Activated CD4-positive, alpha-beta T cell treated with anti-CD3 and anti-CD28 coated beads, Interleukin-2, amount 10 ng/mL, durations not matched to agents 24 days and 14 days (primary cell): ENCODE data around the gene SMC1A. TPM values are rescaled to one million over a fixed set of nuclear protein-coding genes. Genes with fewer than 3 reads are reported as not detected.

Source experiments
- DNase-seq: peaks from one replicate; pipeline ENCODE4 v3.0.0; 2022
- H3K27ac Mint-ChIP-seq: one replicate; pipeline ENCODE4 v1.8.0; 2022; ENCODE audit warnings: mild to moderate bottlenecking, mixed read lengths
- H3K27me3 Mint-ChIP-seq: one replicate; pipeline ENCODE4 v1.8.0; 2022; ENCODE audit warnings: mixed read lengths
- H3K36me3 Mint-ChIP-seq: one replicate; pipeline ENCODE4 v1.8.0; 2022; ENCODE audit warnings: low read depth, mild to moderate bottlenecking, mixed read lengths
- H3K4me1 Mint-ChIP-seq: one replicate; pipeline ENCODE4 v1.8.0; 2021; ENCODE audit warnings: mixed read lengths
- H3K4me3 Mint-ChIP-seq: one replicate; pipeline ENCODE4 v1.8.0; 2022; ENCODE audit warnings: mild to moderate bottlenecking, moderate library complexity, mixed read lengths
- H3K9me3 Mint-ChIP-seq: one replicate; pipeline ENCODE4 v1.8.0; 2021; ENCODE audit warnings: mixed read lengths
- intact Hi-C: fragments of 100-400 bp; cut with micrococcal nuclease; formaldehyde crosslinking; loops from one replicate; pipeline ENCODE4 v1.15.1; 2023
- total RNA-seq: library from RNA; stranded (reverse); gene quantifications from 2 replicates; pipeline ENCODE4 v1.2.3, GENCODE V29; 2022

Gene SMC1A
- total RNA-seq, 1 donor from 2014 or later = 144 TPM

- DNase-seq = no peak
- Mint-ChIP-seq H3K9me3 (no peaks in the 10 kb centered on the region), H3K36me3 (no peaks in the 10 kb centered on the region), H3K4me3 (no peak overlapping the region), H3K4me1 (no peaks in the 10 kb centered on the region), H3K27me3 (no peaks in the 10 kb centered on the region), H3K27ac (no peak overlapping the region)
- intact Hi-C loops = no loop called here
Observed at GRCh38 chrX:53356186-53356585, 66.3 kb downstream of the SMC1A start.

GRCh38 chrX:53354669-53355068 is 67.8 kb downstream of the SMC1A start:
- Mint-ChIP-seq H3K4me3 (no peak overlapping the region), H3K27me3 (no peaks in the 10 kb centered on the region), H3K4me1 (no peaks in the 10 kb centered on the region), H3K36me3 (no peaks in the 10 kb centered on the region), H3K27ac (no peak overlapping the region), H3K9me3 (no peaks in the 10 kb centered on the region)
- no peak for DNase-seq
- intact Hi-C loops = no loop called here

- Mint-ChIP-seq H3K4me1 (no peaks in the 10 kb centered on the region), H3K9me3 (no peaks in the 10 kb centered on the region), H3K27ac (no peak overlapping the region), H3K36me3 (no peaks in the 10 kb centered on the region), H3K27me3 (no peaks in the 10 kb centered on the region), H3K4me3 (no peak overlapping the region)
- intact Hi-C loops = no loop called here
- no peak for DNase-seq
Observed at GRCh38 chrX:53347948-53348347, 74.5 kb downstream of the SMC1A start.

GRCh38 chrX:53340852-53341645 is 81.4 kb downstream of the SMC1A start:
- no peak for DNase-seq
- intact Hi-C loops = no loop called here
- H3K27me3 Mint-ChIP-seq = no peaks in the 10 kb centered on the region
- H3K9me3 Mint-ChIP-seq = no peaks in the 10 kb centered on the region
- no peak overlapping the region for H3K27ac Mint-ChIP-seq
- H3K36me3 Mint-ChIP-seq = no peaks in the 10 kb centered on the region
- no peaks in the 10 kb centered on the region for H3K4me1 Mint-ChIP-seq
- no peak overlapping the region for H3K4me3 Mint-ChIP-seq

- Mint-ChIP-seq H3K36me3 (no peaks in the 10 kb centered on the region), H3K27ac (no peak overlapping the region), H3K4me1 (no peaks in the 10 kb centered on the region), H3K4me3 (no peak overlapping the region), H3K9me3 (no peaks in the 10 kb centered on the region), H3K27me3 (peaks cover 13% of the 10 kb centered on the region)
- intact Hi-C loops = no loop called here
- DNase-seq = no peak
Observed at GRCh38 chrX:53337101-53337500, 85.4 kb downstream of the SMC1A start.

GRCh38 chrX:53333853-53334252 is 88.6 kb downstream of the SMC1A start:
- Mint-ChIP-seq H3K27ac (no peak overlapping the region), H3K9me3 (no peaks in the 10 kb centered on the region), H3K36me3 (no peaks in the 10 kb centered on the region), H3K4me1 (no peaks in the 10 kb centered on the region), H3K4me3 (no peak overlapping the region), H3K27me3 (peaks cover 15% of the 10 kb centered on the region)
- intact Hi-C loops = no loop called here
- no peak for DNase-seq

- Mint-ChIP-seq H3K4me3 (no peak overlapping the region), H3K36me3 (no peaks in the 10 kb centered on the region), H3K9me3 (no peaks in the 10 kb centered on the region), H3K4me1 (no peaks in the 10 kb centered on the region), H3K27me3 (peaks cover 25% of the 10 kb centered on the region), H3K27ac (no peak overlapping the region)
- no peak for DNase-seq
- intact Hi-C loops = no loop called here
Observed at GRCh38 chrX:53332204-53332603, 90.2 kb downstream of the SMC1A start.

GRCh38 chrX:53330331-53330730 is 92.1 kb downstream of the SMC1A start:
- Mint-ChIP-seq H3K36me3 (no peaks in the 10 kb centered on the region), H3K27ac (no peak overlapping the region), H3K9me3 (no peaks in the 10 kb centered on the region), H3K27me3 (peaks cover 38% of the 10 kb centered on the region), H3K4me3 (no peak overlapping the region), H3K4me1 (no peaks in the 10 kb centered on the region)
- intact Hi-C loops = no loop called here
- DNase-seq = no peak

GRCh38 chrX:53324803-53325202 is 97.7 kb downstream of the SMC1A start:
- Mint-ChIP-seq H3K4me3 (no peak overlapping the region), H3K9me3 (no peaks in the 10 kb centered on the region), H3K27ac (no peak overlapping the region), H3K27me3 (peaks cover 61% of the 10 kb centered on the region), H3K36me3 (no peaks in the 10 kb centered on the region), H3K4me1 (peaks cover 8% of the 10 kb centered on the region)
- DNase-seq = no peak
- intact Hi-C loops = loop anchor here (10.0 kb wide), 1 partner anchor 50 kb away; no protein-coding TSS in a partner anchor

Other genes with a start within 250 kb of the SMC1A start
- gene KDM5C, start 197.4 kb downstream of the SMC1A start, total RNA-seq = 112 and 119 TPM in 2 replicates
- gene IQSEC2, start 141.1 kb downstream of the SMC1A start, total RNA-seq = 0.37 and 0.64 TPM in 2 replicates
- 0.44 and 0.54 TPM in 2 replicates for gene RIBC1, start 219 bp upstream of the SMC1A start, total RNA-seq
- 148 and 165 TPM in 2 replicates for gene HSD17B10, start 11.7 kb upstream of the SMC1A start, total RNA-seq